ENCODE measurements around the gene RIBC2.
"Not testable (repeated sequence)": the region's sequence is repeated elsewhere in the genome, so short reads cannot be mapped to it uniquely, and the experiment has no call there.

The RIBC2 gene

GRCh38 chr22:45413368-45414211 lies at the start of gene RIBC2, which contains the start of gene SMC1B:
Gene RIBC2 (plus strand): TSS chr22:45413693. CDS start chr22:45413887, 194 bp downstream.
Gene SMC1B (minus strand): TSS chr22:45413599. CDS start chr22:45413567, 32 bp downstream.
- DNase-seq (ENCODE audit: low spot score) = peak; percentile 79

- DNase-seq (ENCODE audit: low spot score) = no peak
Measured at GRCh38 chr22:45366713-45367112, 46.8 kb upstream of the RIBC2 start.

- DNase-seq (ENCODE audit: low spot score) = not testable (repeated sequence)
Measured at GRCh38 chr22:45373592-45373991, 39.9 kb upstream of the RIBC2 start.

- no peak for DNase-seq (ENCODE audit: low spot score)
Measured at GRCh38 chr22:45376009-45376408, 37.5 kb upstream of the RIBC2 start.

- no peak for DNase-seq (ENCODE audit: low spot score)
Measured at GRCh38 chr22:45376703-45377102, 36.8 kb upstream of the RIBC2 start.

- no peak for DNase-seq (ENCODE audit: low spot score)
Measured at GRCh38 chr22:45381348-45381747, 32.1 kb upstream of the RIBC2 start.

- no peak for DNase-seq (ENCODE audit: low spot score)
Measured at GRCh38 chr22:45389546-45389945, 23.9 kb upstream of the RIBC2 start.

GRCh38 chr22:45397806-45398205 lies 15.7 kb upstream of the RIBC2 start:
- no peak for DNase-seq (ENCODE audit: low spot score)

- no peak for DNase-seq (ENCODE audit: low spot score)
Measured at GRCh38 chr22:45398214-45398613, 15.3 kb upstream of the RIBC2 start.

GRCh38 chr22:45399712-45400445 lies 13.6 kb upstream of the RIBC2 start:
- no peak for DNase-seq (ENCODE audit: low spot score)

- no peak for DNase-seq (ENCODE audit: low spot score)
Measured at GRCh38 chr22:45402466-45402985, 11.0 kb upstream of the RIBC2 start.

- DNase-seq (ENCODE audit: low spot score) = no peak
Measured at GRCh38 chr22:45407793-45408192, 5.7 kb upstream of the RIBC2 start.

- no peak for DNase-seq (ENCODE audit: low spot score)
Measured at GRCh38 chr22:45413013-45413367, 503 bp upstream of the RIBC2 start.

GRCh38 chr22:45418056-45418769 lies 4.7 kb downstream of the RIBC2 start:
- DNase-seq (ENCODE audit: low spot score) = no peak

- no peak for DNase-seq (ENCODE audit: low spot score)
Measured at GRCh38 chr22:45418770-45419138, 5.3 kb downstream of the RIBC2 start.

GRCh38 chr22:45420011-45420410 lies 6.5 kb downstream of the RIBC2 start:
- no peak for DNase-seq (ENCODE audit: low spot score)

GRCh38 chr22:45420539-45420938 lies 7.0 kb downstream of the RIBC2 start:
- DNase-seq (ENCODE audit: low spot score) = no peak

- no peak for DNase-seq (ENCODE audit: low spot score)
Measured at GRCh38 chr22:45421349-45422055, 8.0 kb downstream of the RIBC2 start.

- no peak for DNase-seq (ENCODE audit: low spot score)
Measured at GRCh38 chr22:45422237-45422983, 8.9 kb downstream of the RIBC2 start.

- DNase-seq (ENCODE audit: low spot score) = no peak
Measured at GRCh38 chr22:45423524-45423923, 10.0 kb downstream of the RIBC2 start.

- DNase-seq (ENCODE audit: low spot score) = no peak
Measured at GRCh38 chr22:45424241-45424731, 10.8 kb downstream of the RIBC2 start.

Measured in AG08395 (cell line).